ENCODE results near the gene MN1. TPM values are rescaled to one million over a fixed set of nuclear protein-coding genes. Genes with fewer than 3 reads are reported as not detected.

The MN1 gene
- total and polyA plus RNA-seq, 2 of the 8 experiments (the other 6 are each of a cell fraction or from before 2014, with no cell fraction given), result 3.1 to 4.9 TPM

Other genes with a start within 250 kb of the MN1 start
- gene PITPNB, start 117.5 kb upstream of the MN1 start, total RNA-seq (2021; fragmentation: NEBNext Ultra II Directional; extraction: Animal tissue kit (Norgen Biotek cat#: 25700)), result 83.0 and 89.3 TPM in 2 replicates
- 14.8 and 24.6 TPM in 2 replicates for gene PITPNB, start 117.5 kb upstream of the MN1 start, polyA plus RNA-seq (2011; rRNA removed)